HepG2 (cell line): ENCODE measurements around the gene PLXNB2.

Experiments
- ARNT2 ChIP-seq: sonication (generic); formaldehyde crosslinking; IDR thresholded peaks from 2 replicates; pipeline ENCODE4 v1.8.0; 2022; ENCODE audit warnings: mild to moderate bottlenecking, low read depth, missing genetic modification reagents, moderate library complexity
- ESRRA ChIP-seq: sonication (generic); formaldehyde crosslinking; IDR thresholded peaks from 2 replicates; pipeline ENCODE4 v1.5.1; 2020; ENCODE audit warnings: mild to moderate bottlenecking, low read depth, missing genetic modification reagents
- FOXJ3 ChIP-seq: sonication (generic); formaldehyde crosslinking; IDR thresholded peaks from 2 replicates; pipeline ENCODE4 v1.4.0; 2020; ENCODE audit warnings: missing genetic modification reagents, mild to moderate bottlenecking, borderline replicate concordance
- ZNF530 ChIP-seq: sonication (generic); formaldehyde crosslinking; IDR thresholded peaks from 2 replicates; pipeline ENCODE4 v1.5.0; 2020; ENCODE audit warnings: low read depth, mild to moderate bottlenecking, missing genetic modification reagents
- TF ChIP-seq, protein P1 (sequence below): sonication (generic); formaldehyde crosslinking; IDR thresholded peaks from 2 replicates; pipeline ENCODE4 v1.5.0; 2020; ENCODE audit warnings: mild to moderate bottlenecking, missing genetic modification reagents, moderate library complexity
- TF ChIP-seq, protein P2 (sequence below): IDR thresholded peaks from 2 replicates; pipeline ENCODE4 v1.6.1; 2016; ENCODE audit warnings: missing compliant biosample characterization, missing genetic modification reagents, borderline replicate concordance

DNA sequence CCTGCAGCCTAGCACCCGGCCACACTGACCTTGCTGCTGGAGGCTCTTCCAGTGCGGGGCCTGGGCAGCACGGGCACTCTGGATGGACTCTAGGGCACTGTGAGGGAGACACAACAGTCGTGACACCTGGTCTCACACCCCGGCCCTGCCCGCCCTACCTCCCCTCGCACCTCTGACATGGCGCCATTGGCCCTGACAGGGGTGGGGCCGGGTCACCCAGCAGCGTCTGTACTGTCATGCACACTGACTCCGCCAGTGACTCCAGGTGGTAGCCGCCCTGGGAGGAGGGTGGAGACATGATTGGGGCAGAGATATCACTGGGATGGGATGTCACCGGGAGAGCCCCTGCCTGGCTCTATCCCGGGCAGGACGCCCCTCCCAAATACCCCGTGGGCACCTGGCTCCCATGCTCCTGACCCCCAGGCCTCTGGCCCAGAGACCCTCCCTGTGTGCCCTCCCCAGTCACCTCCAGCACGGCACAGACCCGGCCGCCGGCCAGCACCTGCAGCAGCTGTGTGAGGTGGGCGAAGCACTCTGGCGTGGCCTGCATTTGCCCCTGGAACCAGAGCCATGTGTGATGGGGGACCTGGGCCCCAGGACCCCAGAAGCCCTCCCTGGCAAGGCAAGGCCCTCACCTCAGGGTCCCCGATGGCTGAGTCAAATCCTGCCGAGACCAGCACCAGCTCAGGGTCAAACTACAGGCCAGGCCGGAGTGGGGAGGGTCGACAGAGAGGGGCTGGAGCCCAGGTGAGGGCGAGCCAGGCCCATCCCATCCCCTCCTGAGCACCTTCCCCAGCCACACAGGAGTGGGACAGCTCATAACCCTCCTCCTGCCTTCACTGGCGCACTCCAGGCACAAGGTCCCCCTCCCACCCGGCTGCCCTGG lies 59.0 kb downstream of the PLXNB2 start:
- TF ChIP-seq FOXJ3 (no peak), ZNF530 (CRISPR knock-in tag) (no peak), ESRRA (CRISPR knock-in tag) (no peak), ARNT2 (CRISPR knock-in tag) (no peak)
- TF ChIP-seq, protein P1, sequence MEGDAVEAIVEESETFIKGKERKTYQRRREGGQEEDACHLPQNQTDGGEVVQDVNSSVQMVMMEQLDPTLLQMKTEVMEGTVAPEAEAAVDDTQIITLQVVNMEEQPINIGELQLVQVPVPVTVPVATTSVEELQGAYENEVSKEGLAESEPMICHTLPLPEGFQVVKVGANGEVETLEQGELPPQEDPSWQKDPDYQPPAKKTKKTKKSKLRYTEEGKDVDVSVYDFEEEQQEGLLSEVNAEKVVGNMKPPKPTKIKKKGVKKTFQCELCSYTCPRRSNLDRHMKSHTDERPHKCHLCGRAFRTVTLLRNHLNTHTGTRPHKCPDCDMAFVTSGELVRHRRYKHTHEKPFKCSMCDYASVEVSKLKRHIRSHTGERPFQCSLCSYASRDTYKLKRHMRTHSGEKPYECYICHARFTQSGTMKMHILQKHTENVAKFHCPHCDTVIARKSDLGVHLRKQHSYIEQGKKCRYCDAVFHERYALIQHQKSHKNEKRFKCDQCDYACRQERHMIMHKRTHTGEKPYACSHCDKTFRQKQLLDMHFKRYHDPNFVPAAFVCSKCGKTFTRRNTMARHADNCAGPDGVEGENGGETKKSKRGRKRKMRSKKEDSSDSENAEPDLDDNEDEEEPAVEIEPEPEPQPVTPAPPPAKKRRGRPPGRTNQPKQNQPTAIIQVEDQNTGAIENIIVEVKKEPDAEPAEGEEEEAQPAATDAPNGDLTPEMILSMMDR (CRISPR knock-in tag), result no peak
- TF ChIP-seq, protein P2, sequence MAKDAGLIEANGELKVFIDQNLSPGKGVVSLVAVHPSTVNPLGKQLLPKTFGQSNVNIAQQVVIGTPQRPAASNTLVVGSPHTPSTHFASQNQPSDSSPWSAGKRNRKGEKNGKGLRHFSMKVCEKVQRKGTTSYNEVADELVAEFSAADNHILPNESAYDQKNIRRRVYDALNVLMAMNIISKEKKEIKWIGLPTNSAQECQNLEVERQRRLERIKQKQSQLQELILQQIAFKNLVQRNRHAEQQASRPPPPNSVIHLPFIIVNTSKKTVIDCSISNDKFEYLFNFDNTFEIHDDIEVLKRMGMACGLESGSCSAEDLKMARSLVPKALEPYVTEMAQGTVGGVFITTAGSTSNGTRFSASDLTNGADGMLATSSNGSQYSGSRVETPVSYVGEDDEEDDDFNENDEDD (CRISPR knock-in tag), result no peak
